AG08395 (cell line): Measurements from ENCODE around the gene MTMR12.
"Not testable (repeated sequence)": the region's sequence is repeated elsewhere in the genome, so short reads cannot be mapped to it uniquely, and the experiment has no call there.

Source experiments
- DNase-seq: peaks from one replicate; pipeline ENCODE4 v3.0.0; 2012; ENCODE audit warnings: mixed read lengths, low spot score

The MTMR12 gene

DNA sequence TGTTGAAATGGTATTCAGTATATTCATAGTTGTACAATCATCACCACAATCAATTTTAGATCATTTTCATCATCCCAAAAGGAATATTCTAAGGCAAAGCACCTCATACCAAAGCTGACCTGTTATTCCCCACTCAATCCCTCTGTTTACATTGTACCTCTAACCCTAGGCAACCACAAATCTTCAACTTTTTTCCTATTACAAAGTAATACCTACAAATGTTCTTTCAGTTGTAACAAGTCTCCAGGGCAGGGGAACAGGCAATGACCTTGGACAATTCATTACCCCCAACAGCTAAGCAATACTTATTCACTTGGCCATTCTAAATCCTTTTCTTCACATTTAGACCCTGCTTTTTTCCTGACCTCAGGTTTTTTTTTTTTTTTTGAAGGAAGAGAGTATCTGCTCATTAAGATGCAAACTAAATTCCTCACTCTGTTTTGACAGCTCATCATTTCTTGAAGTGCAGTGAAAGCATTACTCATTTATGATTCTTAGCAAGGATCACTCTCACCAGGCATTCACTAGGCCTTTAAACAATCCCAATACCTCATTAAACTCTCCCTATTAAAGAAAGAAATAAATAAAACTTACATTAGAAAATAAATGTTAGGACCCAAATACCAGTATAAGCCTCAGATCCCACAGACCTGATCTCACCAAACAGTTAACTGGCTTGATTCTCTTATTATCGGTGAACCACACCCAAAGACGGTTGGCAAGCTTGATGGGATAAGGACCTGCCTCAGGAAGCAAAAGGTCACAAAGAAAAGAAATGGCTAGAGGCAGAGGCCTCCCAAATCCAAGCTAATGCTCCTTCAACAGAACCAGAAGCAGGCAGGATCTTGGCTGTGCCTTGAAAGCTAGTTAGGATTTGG is 15.3 kb downstream of the MTMR12 start:
- DNase-seq: no peak

DNA sequence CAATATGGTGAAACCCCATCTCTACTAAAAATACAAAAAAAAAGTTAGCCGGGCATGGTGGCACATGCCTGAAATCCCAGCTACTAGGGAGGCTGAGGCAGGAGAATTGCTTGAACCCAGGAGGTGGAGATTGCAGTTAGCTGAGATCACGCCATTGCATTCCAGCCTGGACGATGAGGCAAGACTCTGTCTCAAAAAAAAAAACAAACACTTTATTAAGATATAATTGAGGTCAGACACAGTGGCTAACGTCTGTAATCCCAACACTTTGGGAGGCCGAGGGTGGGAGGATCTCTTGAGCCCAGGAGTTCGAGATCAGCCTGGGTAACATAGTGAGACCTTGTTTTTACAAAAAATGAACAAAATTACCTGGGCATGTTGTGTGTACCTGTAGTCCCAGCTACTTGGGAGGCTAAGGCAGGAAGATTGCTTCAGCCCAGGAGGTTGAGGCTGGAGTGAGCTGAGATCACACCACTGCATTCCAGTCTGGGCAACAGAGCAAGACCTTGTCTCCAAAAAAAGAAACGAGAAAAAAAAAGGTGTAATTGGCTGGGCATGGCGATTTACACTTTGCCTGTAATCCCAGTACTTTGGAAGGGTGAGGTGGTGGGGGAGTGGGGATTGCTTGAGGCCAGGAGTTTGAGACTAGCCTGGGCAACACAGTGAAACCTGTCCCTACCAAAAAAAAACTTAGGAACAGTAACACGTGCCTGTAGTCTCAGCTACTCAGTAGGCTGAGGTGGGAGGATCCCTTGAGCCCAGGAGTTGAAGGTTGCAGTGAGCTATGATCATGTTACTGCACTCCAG is 16.6 kb downstream of the MTMR12 start:
- not testable (repeated sequence) for DNase-seq

DNA sequence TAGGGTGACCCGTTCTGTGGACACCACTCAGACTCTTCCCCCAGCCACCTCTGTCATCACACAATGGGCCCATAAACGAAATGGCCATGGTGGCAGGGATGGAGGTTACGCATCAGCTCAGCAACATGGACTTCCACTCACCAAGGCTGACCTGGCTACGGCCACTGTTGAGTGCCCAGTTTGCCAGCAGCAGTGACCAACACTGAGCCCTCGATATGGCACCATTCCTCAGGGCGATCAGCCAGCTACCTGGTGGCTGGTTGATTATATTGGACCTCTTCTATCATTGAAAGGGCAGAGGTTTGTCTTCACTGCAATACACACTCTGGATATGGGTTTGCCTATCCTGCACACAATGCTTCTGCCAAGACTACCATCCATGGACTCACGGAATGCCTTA is 21.1 kb downstream of the MTMR12 start:
- DNase-seq: no peak

DNA sequence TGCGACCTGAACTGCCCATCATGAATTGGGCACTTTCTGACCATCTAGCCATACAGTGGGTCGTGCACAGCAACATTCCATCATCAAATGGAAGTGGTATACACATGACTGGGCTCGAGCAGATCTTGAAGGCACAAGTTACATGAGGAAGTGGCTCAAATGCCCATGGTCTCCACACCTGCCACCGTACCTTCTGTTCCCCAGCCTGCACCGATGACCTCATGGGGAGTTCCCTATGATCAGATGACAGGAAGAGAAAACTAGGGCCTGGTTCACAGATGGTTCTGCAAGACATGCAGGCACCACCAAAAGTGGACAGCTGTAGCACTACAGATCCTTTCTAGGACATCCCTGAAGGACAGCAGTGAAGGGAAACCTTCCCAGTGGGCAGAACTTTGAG is 21.8 kb downstream of the MTMR12 start:
- DNase-seq: no peak

DNA sequence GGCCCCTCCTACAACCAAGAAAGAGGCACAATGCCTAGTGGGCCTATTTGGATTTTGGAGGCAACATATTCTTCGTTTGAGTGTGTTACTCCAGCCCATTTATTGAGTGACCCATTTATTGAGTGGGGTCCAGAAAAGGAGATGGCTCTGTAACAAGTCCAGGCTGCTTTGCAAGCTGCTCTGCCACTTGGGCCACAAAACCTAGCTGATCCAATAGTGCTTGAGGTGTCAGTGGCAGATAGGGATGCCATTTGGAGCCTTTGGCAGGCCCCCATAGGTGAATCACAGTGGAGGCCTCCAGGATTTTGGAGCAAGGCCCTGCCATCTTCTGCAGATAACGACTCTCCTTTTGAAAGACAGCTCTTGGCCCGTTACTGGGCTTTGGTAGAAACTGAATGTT is 22.2 kb downstream of the MTMR12 start:
- DNase-seq: not testable (repeated sequence)

DNA sequence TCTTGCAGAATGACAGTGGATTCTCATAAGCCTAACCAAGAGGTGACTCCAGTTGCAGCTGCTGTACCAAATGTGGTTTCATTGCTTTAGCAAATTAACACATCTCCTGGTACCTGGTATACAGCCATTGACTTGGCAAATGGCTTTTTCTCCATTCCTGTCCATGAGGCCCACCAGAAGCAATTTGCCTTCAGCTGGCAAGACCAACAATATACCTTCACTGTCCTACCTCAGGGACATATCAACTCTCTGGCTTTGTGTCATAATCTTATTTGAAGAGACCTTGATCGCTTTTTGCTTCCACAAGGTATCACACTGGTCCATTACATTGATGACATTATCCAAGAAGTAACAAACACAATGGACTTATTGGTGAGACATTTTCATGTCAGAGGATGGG is 22.8 kb downstream of the MTMR12 start:
- not testable (repeated sequence) for DNase-seq

DNA sequence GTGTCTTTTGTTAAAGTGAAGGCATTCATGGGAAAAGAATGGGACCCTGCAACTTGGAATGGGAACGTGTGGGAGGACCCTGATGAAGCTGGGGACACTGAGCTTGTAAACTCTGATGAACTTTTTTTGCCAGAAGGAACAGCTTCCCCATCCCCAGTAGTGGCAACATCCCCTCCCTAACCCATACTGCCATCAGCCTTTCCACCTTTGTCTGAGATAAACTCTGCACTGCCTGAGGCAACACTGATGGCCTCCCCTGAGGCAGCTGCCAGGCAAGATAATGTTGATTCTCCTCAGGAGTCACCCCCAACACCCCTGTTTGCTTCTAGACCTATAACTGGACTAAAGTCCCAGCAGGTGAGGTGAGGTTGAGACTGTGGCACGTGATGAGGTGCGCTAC is 24.6 kb downstream of the MTMR12 start:
- not testable (repeated sequence) for DNase-seq

DNA sequence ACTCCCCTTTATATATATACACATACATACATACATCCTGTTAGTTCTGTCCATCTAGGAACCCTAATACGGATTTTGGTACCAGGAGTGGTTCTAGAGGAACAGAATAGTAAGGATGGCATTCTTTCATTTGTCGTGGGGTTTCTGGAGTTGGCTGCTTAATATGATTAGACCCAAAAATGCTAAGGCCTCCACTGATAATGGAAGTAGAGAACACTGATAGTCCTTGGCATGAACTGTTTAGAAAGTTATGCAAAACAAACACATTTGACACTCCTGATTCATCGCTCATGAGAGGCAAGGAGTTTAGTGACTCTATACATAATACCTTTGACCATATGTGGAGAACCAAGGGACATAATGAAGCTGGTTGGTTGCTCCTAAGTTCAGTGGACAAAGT is 25.2 kb downstream of the MTMR12 start:
- DNase-seq: not testable (repeated sequence)

DNA sequence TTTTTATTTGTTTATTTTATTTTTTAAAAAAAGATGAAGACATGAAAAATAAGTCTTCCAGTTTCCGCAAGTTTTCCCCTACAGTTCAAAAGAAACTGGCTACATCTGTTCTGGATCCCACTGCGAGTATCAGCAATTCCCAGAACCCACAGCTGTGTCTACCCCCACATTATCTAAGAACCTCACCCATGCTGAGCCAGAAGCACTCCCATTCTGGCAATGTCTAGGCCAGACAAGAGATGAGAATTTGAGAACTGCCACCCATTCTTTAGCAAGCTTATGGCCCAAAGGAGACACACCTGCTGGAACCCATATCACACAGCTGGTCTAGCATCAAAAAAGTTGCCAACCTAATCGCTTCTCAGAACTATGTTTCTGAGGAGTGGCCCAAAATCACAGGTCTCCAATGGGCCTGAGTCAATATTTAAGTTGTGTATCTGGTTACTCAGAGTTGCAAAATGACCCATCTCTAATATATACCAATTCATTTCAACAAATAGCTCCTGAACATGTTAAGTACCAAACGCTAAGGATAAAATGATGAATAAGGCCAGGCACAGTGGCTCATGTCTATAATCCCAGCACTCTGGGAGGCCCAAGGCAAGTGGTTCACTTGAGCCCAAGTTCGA is 27.1 kb downstream of the MTMR12 start:
- no peak for DNase-seq

DNA sequence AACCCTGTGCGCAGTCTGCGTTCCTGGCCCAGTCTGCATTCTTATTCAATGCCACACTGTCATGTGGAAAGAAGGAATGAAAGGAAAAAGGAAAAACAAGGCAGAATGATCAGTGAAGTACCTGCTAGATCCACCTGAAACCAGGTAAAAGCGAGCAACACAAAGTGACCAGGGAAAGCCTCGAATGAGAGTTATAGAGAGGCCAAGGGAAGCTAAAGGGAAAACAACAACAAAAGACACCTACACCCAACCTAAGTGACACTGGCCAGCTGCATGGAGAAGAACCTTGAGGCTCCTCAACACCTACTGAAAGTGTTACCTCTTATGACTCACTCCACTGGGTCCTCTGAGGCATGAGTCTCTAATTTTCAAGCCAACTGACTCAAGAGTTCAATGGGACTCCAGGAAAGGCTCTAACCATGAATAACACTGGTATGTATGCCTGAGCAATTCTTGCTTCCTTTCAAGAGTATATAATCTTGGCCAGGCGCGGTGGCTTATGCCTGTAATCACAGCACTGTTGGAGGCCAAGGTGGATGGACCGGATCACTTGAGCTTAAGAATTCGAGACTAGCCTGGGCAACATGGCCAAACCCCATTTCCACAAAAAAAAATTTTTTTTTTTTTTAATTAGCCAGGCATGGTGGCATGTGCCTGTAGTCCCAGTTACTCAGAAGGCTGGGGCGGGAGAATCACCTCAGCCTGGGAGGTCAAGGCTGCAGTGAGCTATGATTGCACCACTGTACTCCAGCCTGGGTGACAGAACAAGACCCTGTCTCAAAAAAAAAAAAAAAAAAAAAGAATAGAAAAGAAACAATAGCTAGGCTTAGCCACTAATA is 29.0 kb downstream of the MTMR12 start:
- peak; percentile 17 for DNase-seq

DNA sequence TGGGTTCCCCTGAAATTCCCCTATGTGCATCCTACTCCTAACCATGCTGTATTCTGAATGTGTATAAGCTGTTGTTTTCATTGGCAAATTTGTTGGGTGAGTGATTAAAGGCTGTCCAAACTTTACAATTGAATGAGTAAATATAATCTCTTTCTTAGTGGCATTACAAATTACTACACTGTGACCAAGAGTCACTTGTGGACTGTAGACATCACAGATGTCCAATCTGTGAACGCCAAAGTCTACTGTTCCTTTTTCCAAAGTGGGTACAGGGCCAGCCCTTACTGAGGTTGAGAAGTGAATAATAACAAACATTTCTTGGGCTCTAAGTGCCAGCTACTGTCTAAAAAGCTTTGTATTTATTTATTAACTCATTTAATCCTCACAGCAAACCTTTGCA is 29.7 kb downstream of the MTMR12 start:
- no peak for DNase-seq

DNA sequence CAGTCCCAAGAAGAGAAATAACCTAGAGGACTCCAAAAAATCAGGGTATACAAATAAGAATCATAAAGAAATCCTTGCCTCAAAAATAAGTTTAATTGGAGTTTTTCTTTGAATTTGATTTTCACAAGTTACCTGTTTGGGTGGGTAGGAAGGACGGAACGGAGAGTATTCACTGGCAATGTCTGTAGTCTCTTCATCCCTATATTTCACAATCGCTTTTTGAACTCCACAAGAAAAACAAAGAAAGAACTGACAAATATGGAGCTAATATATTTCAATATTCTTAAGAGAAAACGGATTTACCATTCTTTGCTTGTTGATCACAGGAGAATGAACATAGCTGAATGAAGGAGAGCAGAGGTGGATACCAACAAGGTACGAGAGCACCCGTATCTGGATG is 30.1 kb downstream of the MTMR12 start:
- no peak for DNase-seq

DNA sequence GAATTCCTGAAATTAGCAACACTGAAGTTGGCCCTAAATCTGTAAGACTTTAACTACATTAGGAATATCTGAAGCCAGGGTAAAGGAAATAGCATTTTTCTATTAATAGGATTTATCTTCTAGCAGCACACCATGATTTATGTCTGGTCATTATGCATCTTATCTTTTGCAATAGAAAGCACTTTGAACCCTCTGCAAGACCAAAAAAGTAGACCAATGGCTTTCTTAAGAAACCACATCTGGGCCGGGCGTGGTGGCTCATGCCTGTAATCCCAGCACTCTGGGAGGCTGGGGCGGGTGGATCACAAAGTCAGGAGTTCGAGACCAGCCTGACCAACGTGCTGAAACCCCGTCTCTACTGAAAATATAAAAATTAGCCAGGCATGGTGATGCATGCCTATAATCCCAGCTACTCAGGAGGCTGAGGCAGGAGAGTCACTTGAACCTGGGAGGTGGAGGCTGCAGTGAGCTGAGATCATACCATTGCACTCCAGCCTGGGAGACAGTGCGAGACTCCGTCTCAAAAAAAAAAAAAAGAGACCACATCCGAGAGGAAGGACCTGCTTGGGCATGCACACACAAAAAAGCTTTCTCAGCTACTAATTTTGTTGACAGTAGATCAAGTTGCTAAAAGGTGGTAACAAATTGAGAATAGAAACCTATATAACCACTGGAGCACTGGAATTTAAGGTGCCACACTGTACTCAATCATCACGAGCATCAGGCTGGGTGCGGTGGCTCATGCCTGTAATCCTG is 31.2 kb downstream of the MTMR12 start:
- not testable (repeated sequence) for DNase-seq

DNA sequence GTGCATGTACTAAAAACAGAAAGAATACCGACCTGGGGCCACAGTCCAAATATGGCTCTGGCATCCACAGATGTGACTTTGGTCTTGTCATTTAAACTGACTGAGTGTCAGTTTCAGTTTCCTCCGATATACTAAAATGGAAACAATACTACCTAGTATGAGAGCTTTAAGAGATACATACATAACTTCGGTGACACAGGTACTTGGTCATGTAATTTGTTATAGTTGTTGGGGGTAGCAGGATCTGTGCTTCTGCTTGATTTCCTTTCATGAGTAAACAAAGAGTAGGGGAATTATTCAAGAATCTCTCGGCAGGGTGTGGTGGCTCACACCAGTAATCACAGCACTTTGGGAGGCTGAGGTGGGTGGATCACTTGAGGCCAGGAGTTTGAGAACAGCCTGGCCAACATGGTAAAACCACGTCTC is 32.1 kb downstream of the MTMR12 start:
- DNase-seq: no peak

DNA sequence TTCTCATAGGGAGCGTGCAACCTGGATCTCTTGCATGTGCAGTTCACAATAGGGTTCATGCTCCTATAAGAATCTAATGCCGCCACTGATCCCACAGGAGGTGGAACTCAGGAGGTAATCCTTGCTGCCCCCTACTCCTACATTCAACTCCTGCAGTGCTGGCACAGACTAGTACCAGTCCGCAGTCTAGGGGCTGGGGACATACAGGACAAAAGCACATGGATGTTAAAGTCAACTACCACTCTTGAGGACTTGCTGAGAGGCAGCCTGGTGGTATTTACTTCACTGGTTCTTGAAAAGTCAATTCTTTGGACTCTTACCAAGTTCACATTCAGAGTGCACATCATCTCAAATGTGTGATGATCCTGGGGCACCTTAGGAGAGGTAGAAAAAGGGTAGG is 33.0 kb downstream of the MTMR12 start:
- no peak for DNase-seq

DNA sequence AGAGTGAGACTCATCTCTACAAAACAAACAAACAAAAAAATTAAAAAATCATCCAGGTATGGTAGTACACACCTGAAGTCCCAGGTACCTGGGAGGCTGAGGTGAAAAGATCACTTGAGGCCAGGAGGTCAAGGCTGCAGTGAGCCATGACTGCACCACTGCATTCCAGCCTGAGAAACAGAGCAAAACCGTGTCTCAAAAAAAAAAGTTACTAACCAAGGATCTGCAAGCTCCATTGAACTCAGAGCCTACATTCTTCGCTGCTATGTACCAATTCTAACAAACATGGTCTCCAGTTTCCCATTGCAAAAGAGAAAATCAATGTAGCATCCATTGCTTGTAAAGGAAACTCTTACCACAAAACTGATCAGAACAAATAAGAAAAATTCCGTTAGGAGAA is 33.5 kb downstream of the MTMR12 start:
- no peak for DNase-seq

DNA sequence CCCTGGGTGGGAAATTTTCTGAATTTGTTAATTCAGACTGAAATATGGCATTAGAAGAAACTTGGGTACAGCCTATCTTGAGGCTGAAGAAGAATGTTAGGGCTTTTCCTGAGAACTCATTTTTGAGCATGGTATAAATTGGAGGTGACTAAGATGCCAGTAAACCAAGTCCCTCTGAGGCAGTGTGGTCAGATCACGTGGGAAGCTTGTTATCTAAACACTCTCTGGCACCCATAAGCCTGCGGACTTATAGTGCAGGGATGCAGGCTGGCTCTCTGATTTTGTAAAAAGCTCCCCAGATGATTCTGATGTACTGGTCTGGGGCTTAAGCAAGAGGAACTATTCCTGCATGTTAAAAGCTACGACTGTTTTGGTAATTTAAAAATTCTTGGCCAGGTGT is 34.3 kb downstream of the MTMR12 start:
- DNase-seq: no peak

DNA sequence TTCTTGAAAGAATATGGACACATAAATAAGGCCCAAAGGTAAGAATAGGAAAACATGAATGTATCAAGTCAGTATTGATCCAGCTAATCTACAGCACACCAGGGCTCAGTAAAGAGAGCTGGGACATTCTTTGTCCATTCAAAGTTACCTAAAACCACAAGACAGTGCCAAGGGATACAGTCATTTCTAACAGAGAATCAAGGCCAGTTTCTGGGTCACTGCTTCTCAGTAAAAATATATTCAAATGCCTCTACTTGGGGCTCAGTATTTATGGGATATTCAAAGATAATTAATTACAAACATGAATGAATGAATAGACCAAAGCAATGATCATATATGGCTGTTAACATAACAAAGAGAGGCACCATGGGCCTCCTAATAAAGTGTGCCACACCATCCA is 34.9 kb downstream of the MTMR12 start:
- DNase-seq: no peak

DNA sequence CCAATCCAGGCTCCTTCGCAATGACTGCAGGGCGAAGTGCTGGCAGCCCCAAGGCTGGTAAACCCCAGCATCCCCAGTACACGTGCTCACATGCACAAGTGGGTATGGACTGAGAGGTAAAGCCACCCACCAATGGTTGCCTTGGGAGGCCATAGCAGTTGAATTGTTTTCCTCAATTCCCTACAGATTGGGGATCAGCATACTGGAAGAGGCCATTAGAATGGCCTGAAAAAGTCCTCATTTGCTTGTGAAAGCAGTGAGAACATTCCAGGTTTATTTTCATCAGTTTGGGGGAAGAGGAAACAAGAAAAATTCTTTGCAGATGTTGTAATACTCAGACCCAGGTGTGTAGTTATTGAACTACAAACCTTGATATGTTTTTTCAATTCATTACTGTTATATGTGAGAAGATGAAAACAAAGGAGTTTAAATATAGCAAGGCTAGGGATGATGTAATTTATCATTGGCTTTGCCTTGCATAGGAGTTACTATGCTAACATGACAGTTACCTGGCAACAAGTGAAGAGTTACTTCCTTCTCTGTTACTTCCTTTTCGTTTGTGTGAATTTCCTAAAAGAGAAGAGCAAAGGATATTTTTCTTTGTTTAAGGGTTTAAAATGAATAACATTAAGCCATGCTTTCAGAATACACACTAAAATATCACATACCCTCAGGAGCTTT is 36.4 kb downstream of the MTMR12 start:
- DNase-seq: no peak

DNA sequence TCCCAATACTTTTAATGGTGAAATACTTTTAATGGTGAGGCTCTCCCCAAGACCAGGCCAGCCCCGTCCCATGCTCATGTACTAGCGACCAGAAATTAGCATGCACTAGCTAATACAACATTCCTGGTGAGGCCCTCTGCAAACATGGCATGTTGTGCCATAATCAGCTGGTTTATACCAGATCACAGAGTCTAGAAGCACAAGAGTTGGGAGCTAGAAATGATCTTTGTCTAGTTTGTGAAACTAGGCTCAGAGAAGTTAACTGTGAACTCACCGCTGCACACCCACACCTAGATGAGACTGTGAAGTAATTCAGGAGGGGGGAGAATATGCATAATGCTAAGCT is 37.4 kb downstream of the MTMR12 start:
- DNase-seq: no peak
